ENCODE data around the gene PLAU. TPM values are rescaled to one million over a fixed set of nuclear protein-coding genes. Genes with fewer than 3 reads are reported as not detected.

The PLAU gene
- total RNA-seq, 1 experiment from 2014 or later, result 15.0 TPM

DNA sequence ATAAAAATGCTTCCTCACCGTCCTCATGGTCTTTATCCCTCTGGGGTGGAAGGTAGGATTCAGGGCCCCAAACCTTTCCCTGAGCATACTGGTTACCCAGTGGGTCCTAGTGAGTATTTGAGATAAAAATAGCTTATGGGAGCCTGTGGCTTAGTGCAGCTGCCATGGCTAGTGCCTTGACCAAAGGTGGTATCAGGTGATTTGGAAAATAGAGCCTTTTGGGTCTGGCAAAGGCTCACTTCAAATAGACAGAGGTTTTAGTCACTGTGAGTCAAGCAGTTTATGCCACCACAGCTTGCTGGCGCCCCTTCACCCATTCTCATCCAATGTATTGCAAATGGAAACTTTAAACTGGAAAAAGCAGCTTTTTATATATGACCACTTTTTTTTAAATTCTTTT, 30.4 kb downstream of the PLAU start:
- TF ChIP-seq ZMAT4 (CRISPR knock-in tag; IDR thresholded peaks at IDR 0.05) (no peak), PRDM15 (CRISPR knock-in tag; IDR thresholded peaks at IDR 0.05) (no peak), SMAD4 (CRISPR knock-in tag; IDR thresholded peaks at IDR 0.05) (no peak), ZNF138 (CRISPR knock-in tag; conservative IDR thresholded peaks at IDR 0.05) (no peak), ZNF317 (CRISPR knock-in tag; IDR thresholded peaks at IDR 0.05; ENCODE audit: borderline replicate concordance, low read depth) (no peak), ZNF396 (CRISPR knock-in tag; IDR thresholded peaks at IDR 0.05; ENCODE audit: borderline replicate concordance) (no peak), EMX1 (CRISPR knock-in tag; IDR thresholded peaks at IDR 0.05) (no peak), HMGA2 (CRISPR knock-in tag; IDR thresholded peaks at IDR 0.05) (no peak), TEAD1 (CRISPR knock-in tag; IDR thresholded peaks at IDR 0.05) (no peak), CREB1 (CRISPR knock-in tag; IDR thresholded peaks at IDR 0.05) (no peak)
- TF ChIP-seq, protein P1, sequence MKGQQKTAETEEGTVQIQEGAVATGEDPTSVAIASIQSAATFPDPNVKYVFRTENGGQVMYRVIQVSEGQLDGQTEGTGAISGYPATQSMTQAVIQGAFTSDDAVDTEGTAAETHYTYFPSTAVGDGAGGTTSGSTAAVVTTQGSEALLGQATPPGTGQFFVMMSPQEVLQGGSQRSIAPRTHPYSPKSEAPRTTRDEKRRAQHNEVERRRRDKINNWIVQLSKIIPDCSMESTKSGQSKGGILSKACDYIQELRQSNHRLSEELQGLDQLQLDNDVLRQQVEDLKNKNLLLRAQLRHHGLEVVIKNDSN (CRISPR knock-in tag; IDR thresholded peaks at IDR 0.05), result no peak
- TF ChIP-seq, protein P2, sequence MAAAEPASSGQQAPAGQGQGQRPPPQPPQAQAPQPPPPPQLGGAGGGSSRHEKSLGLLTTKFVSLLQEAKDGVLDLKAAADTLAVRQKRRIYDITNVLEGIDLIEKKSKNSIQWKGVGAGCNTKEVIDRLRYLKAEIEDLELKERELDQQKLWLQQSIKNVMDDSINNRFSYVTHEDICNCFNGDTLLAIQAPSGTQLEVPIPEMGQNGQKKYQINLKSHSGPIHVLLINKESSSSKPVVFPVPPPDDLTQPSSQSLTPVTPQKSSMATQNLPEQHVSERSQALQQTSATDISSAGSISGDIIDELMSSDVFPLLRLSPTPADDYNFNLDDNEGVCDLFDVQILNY (CRISPR knock-in tag; IDR thresholded peaks at IDR 0.05), result no peak
- TF ChIP-seq, protein P3, sequence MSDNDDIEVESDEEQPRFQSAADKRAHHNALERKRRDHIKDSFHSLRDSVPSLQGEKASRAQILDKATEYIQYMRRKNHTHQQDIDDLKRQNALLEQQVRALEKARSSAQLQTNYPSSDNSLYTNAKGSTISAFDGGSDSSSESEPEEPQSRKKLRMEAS (CRISPR knock-in tag; IDR thresholded peaks at IDR 0.05), result no peak
- peaks cover 11% of the 10 kb centered on the region for H3K36me3 Mint-ChIP-seq
- H3K4me1 Mint-ChIP-seq, result peaks cover 10% of the 10 kb centered on the region
- H3K27ac Mint-ChIP-seq, result no peak overlapping the region
- no peak overlapping the region for H3K4me3 Mint-ChIP-seq
- ATAC-seq, result no peak
- CTCF ChIA-PET, result interaction anchor here (0.5 to 7.5 kb wide), 42 partner anchors 9 to 169 kb away, joined by 3 to 155 read pairs (median 5); partner anchors contain the start of genes CAMK2G, CHCHD1, PLAU and VCL
- no peak for DNase-seq (ENCODE audit: low spot score)
- peaks cover 16% of the 10 kb centered on the region for H3K9me3 Mint-ChIP-seq
- peaks cover 7% of the 10 kb centered on the region for H3K27me3 Mint-ChIP-seq (ENCODE audit: low read depth)
- POLR2A ChIA-PET, result interaction anchor here (0.5 to 2.2 kb wide), 3 partner anchors 26 to 59 kb away, joined by 4 to 7 read pairs (median 5); no protein-coding TSS in a partner anchor

- Mint-ChIP-seq H3K4me1 (peaks cover 7% of the 10 kb centered on the region), H3K27me3 (ENCODE audit: low read depth) (peaks cover 7% of the 10 kb centered on the region), H3K27ac (no peak overlapping the region), H3K9me3 (peaks cover 16% of the 10 kb centered on the region), H3K4me3 (no peak overlapping the region), H3K36me3 (peaks cover 11% of the 10 kb centered on the region)
- CTCF ChIA-PET, result interaction anchor here (1.0 to 3.0 kb wide), 3 partner anchors 58 to 137 kb away, joined by 3 to 10 read pairs (median 4); no protein-coding TSS in a partner anchor
- DNase-seq (ENCODE audit: low spot score), result no peak
- no peak for ATAC-seq
- POLR2A ChIA-PET, result interaction anchor here (0.6 kb wide), 1 partner anchor 1262 kb away, joined by 5 read pairs; no protein-coding TSS in a partner anchor
- TF ChIP-seq NFE2L1 (CRISPR knock-in tag; IDR thresholded peaks at IDR 0.05), result no peak
- no peak for TF ChIP-seq RORB (CRISPR knock-in tag; IDR thresholded peaks at IDR 0.05)
- TF ChIP-seq TEAD1 (CRISPR knock-in tag; IDR thresholded peaks at IDR 0.05), result no peak
- no peak for TF ChIP-seq ZNF263 (CRISPR knock-in tag; IDR thresholded peaks at IDR 0.05; ENCODE audit: low read depth)
- TF ChIP-seq, protein P4, sequence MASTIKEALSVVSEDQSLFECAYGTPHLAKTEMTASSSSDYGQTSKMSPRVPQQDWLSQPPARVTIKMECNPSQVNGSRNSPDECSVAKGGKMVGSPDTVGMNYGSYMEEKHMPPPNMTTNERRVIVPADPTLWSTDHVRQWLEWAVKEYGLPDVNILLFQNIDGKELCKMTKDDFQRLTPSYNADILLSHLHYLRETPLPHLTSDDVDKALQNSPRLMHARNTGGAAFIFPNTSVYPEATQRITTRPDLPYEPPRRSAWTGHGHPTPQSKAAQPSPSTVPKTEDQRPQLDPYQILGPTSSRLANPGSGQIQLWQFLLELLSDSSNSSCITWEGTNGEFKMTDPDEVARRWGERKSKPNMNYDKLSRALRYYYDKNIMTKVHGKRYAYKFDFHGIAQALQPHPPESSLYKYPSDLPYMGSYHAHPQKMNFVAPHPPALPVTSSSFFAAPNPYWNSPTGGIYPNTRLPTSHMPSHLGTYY (CRISPR knock-in tag; IDR thresholded peaks at IDR 0.05), result no peak
- no peak for TF ChIP-seq PRDM15 (CRISPR knock-in tag; IDR thresholded peaks at IDR 0.05)
- TF ChIP-seq ESRRA (CRISPR knock-in tag; IDR thresholded peaks at IDR 0.05; ENCODE audit: borderline replicate concordance), result no peak
- TF ChIP-seq PRRX2 (CRISPR knock-in tag; IDR thresholded peaks at IDR 0.05), result no peak
- no peak for TF ChIP-seq ZSCAN18 (CRISPR knock-in tag; IDR thresholded peaks at IDR 0.05)
These were observed 33.6 kb downstream of the PLAU start for GRCh38 chr10:73944356-73945100.

Measured in WTC11 (cell line).